OCI-LY1 (cell line): ENCODE measurements around the gene ALDOB.

Experiments
- EZH2 ChIP-seq: fragments of 200-600 bp; sonication (generic), shearing (Covaris generic); IDR thresholded peaks from 2 replicates; pipeline ENCODE4 v1.8.0; 2017; ENCODE audit warnings: borderline replicate concordance, mixed run types, mild to moderate bottlenecking, antibody characterized with exemption, low read length, moderate library complexity, mixed read lengths
- TF ChIP-seq, protein P1 (sequence below): fragments of 200-600 bp; sonication (generic), shearing (Covaris generic); IDR thresholded peaks from 2 replicates; pipeline ENCODE4 v1.5.1; 2017; ENCODE audit warnings: mild to moderate bottlenecking, antibody characterized with exemption, low read length, moderate library complexity, mixed read lengths

DNA sequence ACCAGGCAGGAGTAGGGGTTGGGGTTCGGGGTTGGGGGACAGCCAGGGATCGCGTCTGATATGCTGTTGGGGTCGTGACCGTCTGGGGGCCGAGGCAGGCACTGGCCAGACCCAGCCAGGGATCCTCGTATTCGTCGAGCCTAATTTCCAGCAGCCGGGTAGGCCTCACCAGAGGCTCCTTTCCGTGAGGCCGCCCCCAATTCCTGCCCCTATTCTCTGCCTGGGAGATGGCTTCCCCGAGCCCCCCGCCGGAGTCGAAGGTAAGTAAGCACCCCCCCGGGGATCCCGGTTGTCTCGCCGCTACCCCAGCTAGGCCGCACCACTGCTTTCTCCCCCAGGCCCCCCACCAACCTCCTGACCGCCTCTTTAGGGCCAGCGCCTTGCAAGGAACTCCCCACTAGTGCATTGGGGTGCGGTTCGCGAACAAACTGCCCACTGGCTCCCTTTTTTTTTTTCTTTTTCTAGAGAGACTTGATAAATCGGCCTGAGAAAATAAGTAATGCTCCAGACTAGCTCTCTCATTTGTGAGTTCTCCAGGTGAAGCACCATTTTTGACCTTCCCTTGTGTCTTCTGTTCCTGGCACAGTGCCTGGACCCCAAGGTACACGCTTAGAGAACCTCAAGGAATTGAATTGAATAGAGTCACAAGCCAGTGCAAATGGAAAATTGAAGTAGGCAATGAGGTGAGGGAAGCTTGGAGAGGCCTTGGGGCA lies 36.5 kb downstream of the ALDOB start:
- TF ChIP-seq, protein P1, sequence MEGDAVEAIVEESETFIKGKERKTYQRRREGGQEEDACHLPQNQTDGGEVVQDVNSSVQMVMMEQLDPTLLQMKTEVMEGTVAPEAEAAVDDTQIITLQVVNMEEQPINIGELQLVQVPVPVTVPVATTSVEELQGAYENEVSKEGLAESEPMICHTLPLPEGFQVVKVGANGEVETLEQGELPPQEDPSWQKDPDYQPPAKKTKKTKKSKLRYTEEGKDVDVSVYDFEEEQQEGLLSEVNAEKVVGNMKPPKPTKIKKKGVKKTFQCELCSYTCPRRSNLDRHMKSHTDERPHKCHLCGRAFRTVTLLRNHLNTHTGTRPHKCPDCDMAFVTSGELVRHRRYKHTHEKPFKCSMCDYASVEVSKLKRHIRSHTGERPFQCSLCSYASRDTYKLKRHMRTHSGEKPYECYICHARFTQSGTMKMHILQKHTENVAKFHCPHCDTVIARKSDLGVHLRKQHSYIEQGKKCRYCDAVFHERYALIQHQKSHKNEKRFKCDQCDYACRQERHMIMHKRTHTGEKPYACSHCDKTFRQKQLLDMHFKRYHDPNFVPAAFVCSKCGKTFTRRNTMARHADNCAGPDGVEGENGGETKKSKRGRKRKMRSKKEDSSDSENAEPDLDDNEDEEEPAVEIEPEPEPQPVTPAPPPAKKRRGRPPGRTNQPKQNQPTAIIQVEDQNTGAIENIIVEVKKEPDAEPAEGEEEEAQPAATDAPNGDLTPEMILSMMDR, result no peak
- TF ChIP-seq EZH2, result no peak
